NCI-H748 treated with DMSO at 0.1 percent for 48 hours (cell line): ENCODE data around the gene JPH3.
"Not testable (repeated sequence)": the region's sequence is repeated elsewhere in the genome, so short reads cannot be mapped to it uniquely, and the experiment has no call there.

ENCODE experiments used
- DNase-seq: peaks from one replicate; lab custom pipeline; 2025; lab: John Stamatoyannopoulos, UW

Gene JPH3

DNA sequence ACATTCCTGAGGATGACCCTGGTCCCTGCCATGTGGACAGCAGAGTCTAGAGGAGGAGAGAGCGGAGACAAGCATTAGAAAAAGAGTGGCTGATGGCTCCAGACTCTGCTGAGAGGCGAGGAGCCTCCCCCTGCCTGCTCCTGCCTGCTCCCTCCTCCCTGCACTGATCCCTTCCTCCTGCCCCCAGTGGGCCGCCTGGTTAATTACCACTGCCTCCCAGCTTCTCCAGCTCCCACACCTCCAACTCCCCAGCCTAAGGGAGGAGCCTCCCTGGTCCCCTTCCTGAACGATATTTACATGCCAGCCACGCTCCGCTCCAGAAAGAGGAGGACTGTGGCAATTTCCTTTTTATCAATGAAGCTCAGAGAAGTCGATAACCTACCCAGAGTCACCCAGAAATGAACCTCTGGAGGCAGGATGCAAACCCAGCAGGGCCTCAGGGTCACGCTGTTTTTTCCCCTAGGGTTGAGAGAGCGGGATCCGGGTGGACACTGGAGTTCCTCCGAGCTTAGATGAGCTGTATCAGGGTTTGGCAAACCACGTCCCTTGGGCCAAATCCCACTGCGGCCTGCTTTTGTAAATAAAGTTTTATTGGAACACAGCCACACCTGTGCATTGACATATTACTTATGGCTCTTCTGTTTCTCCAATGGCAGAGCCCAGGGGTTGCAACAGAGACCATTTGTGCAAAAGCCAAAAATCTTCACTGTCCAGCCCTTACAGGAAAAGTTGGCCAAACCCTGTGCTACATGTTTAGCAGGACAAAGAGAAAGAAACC lies 27.1 kb upstream of the JPH3 start:
- DNase-seq: no peak

DNA sequence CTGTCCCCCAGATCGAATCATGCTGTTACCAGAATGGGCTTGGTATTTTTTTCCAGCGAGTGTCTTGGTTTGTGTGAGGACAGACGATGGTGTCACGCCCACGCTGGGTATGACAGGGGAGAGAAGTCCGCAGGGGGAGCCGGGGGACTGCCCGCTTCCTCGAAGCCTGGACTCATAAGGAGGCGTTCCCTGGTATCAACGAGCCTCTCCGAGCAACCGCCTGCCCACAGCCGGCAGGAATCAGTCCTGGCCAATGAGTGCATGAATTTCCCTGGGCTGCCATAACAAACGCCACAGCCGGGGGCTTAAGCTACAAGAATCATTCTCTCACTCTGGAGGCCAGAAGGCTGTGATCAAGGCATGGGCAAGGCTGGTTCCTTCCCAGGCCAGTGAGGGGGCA lies 26.1 kb upstream of the JPH3 start:
- DNase-seq: no peak

- not testable (repeated sequence) for DNase-seq
These were observed 24.0 kb upstream of the JPH3 start for GRCh38 chr16:87578142-87578930.

DNA sequence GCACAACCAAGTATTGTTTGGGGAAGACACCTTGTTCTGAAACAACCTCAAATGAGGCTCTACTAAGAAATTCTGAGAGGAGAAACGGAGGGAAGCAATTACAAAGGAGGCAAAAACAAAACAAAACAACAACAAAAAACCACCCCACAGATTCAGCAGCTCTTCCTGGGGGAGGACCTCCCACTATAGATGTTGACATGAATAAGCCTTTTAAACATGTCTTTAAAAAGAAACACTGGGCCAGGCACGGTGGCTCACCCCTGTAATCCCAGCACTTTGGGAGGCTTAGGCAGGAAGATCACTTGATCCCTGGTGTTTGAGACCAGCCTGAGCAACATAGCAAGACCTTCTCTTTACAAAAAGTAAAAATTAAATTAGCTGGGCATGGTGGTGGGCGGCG lies 22.6 kb upstream of the JPH3 start:
- no peak for DNase-seq

- DNase-seq: no peak
These were observed 21.4 kb upstream of the JPH3 start for GRCh38 chr16:87580855-87581261.

DNA sequence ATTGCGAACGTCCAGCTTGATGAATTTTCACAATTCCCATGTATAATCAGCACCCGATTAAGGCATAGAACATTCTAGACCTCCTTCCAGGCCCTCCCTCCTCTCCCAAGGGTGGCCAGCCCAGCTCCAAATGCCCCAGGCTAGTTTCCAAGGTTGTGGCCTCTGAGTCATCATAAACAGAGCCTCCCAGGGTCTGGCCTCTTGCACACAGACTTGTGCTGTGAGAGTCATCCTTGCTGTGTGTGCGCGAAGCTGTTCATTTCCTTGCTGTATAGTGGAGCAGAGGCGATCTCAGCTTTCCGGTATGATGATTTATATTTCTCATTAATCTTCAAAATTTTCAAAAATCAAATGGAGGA lies 20.5 kb upstream of the JPH3 start:
- DNase-seq: no peak

GRCh38 chr16:87582216-87582965 lies 19.9 kb upstream of the JPH3 start:
- no peak for DNase-seq

- no peak for DNase-seq
These were observed 19.4 kb upstream of the JPH3 start for GRCh38 chr16:87582966-87583325.

DNA sequence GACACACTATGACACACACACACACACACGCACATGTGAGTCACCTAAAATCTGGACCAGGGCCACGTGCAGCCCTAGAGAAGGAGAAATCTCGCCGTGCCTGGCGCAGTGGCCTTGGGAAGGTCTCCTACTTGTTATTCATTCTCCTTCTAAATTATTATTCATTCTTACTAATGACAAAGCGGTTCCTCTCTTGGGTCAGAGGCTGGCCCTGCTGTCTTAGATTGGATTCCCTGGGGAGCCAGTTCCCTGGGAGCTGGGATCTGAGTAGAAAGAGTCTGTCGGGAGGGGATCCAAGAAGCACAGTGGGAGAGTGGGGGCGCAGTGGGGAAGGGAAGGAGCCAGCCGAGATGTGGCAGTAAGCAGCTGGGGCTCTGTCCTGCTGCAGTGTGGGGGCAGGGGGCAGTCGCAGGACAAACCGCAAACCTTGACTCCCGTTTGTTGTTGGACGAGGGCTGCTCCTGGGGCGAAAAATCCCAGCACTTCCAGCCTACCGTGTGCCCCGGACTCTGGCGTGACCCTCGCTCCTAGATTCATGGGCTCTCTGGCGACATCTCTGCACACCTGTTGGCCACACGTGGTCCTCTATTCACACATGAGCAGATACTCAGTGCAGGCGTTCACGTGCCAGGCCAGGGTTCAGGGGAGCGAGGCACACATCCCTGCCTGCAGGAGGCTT lies 18.7 kb upstream of the JPH3 start:
- no peak for DNase-seq

GRCh38 chr16:87584271-87584670 lies 18.0 kb upstream of the JPH3 start:
- no peak for DNase-seq

- no peak for DNase-seq
These were observed 17.3 kb upstream of the JPH3 start for GRCh38 chr16:87584975-87585374.

DNA sequence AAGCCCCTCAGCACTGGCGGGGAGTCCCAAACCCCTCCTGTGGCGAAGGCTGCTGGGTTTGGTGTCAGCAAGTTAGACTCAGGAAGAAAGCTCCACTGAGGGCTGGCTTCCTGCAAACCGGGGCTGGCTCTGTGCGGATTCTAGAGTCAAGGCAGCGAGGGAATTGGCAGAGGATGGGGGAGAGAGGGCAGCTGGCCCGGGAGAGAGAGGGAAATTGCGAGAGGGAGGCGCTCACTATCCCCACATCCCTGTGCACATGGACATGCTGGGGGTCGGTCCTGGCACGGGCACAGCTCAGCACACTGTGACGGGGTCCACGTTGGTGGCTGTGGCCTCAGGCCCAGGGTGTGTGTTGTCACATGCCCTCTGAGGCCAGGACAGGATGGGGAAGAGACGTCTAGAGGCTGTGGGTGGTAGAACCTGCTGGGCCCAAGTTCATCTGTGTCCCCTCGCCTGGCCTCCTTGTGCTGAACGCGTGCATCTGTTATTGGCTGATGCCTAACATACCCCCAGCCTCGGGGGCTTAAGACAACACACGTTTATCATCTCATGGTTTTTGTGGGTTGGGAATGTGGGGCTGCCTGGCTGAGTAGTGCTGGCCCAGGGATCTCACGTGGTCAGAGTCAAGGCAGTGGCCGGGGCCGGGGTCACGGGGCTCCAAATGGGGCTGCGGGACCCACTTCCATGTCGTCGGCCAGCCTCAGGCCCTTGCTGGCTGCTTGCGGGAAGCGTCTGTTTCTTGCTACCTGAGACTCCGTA lies 16.7 kb upstream of the JPH3 start:
- DNase-seq: no peak

- no peak for DNase-seq
These were observed 16.0 kb upstream of the JPH3 start for GRCh38 chr16:87586201-87586782.

- DNase-seq: no peak
These were observed 14.7 kb upstream of the JPH3 start for GRCh38 chr16:87587636-87588035.

GRCh38 chr16:87592018-87592712 lies 10.1 kb upstream of the JPH3 start:
- DNase-seq: no peak

DNA sequence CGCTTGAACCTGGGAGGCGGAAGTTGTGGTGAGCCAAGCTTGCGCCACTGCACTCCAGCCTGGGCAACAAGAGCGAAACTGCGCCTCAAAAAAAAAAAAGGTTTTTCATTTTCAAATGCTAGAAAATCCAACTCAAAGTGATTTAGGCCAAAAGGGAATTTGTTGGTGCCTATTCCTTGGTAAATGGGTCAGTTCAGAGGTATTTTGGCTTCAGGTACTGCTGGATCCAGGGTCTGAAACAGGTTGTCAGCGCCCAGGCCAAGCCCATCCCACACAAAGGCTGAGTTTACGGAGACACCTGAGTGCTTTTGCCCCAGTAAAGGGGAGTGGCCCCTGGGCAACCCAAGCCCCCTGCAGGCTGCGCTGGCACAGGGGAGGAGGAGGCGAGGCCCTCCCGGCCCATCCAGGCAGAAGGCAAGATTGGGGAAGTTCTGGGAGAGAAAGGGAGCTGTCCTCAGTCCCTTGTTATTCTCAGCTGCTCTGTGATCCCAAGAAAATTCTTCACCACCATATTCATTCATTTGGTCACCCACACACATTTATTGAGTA lies 8.5 kb upstream of the JPH3 start:
- DNase-seq: no peak

- no peak for DNase-seq
These were observed 6.6 kb upstream of the JPH3 start for GRCh38 chr16:87595712-87596111.

DNA sequence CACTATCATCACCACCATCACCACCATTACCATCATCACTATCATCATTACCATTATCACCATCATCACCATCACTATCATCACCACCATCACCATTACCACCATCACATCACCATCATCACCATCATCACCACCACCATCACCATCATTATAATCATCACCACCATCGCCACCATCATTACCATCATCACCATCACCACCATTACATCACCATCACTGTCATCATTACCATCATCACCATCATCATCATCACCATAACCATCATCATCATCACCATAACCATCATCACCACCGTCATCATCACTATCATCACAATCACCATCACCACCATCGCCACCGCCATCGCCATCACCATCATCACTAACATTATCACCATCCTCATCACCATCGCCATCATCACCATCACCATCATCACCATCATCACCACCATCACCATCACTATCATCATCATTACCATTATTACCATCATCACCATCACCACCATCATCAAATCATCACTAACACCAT lies 4.9 kb upstream of the JPH3 start:
- DNase-seq: no peak

- no peak for DNase-seq
These were observed 3.9 kb upstream of the JPH3 start for GRCh38 chr16:87598431-87598830.

DNA sequence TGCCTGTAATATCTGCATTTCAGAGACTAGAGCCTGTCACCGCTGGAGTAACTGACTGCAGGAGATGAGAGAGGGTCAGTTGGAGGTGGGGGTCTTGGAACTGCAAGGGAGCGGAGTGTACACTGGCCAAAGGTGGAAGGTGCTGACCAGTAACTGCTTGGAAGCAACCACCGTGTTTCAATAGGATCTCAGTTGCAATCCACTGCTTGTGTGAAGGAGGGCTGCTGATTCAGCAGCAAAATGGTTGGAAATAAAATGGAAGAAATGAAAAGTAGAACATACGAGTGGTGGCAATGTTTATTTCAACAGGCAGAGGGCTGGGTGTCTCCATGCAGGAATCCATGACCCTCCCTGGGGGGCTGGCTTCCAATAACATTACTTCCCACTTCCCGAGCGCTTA lies 2.1 kb upstream of the JPH3 start:
- no peak for DNase-seq
